Heart right ventricle (tissue), 16 donors: ENCODE measurements around the gene METTL24. TPM values are rescaled to one million over a fixed set of nuclear protein-coding genes. Genes with fewer than 3 reads are reported as not detected.

Source experiments
- ATAC-seq, 8 donors: fragments of 200-7000 bp; cut with Tn5 transposase; one replicate each; pipeline ENCODE4 v1.9.1; 2020; ENCODE audit warnings: mild to moderate bottlenecking in 8 of 8, moderate library complexity in 8 of 8, moderate number of reproducible peaks in 1 of 8
- DNase-seq, 2 donors: peaks; one replicate each; pipeline ENCODE4 v3.0.0-alpha.2; 2020
- H3K27ac ChIP-seq, 10 donors: fragments of 200-600 bp; sonication (generic) in 2 of 10; one replicate each; pipeline versions ENCODE4 v1.5.0 to v1.8.0; 2020 to 2022; ENCODE audit warnings: mild to moderate bottlenecking in 3 of 10
- H3K27me3 ChIP-seq, 7 donors: fragments of 200-600 bp; one replicate each; pipeline ENCODE4 v1.8.0; 2021 to 2022; ENCODE audit warnings: mild to moderate bottlenecking in 2 of 7
- H3K36me3 ChIP-seq, 9 donors: fragments of 200-600 bp; sonication (generic) in 1 of 9; one replicate each; pipeline versions ENCODE4 v1.5.0 to v1.8.0; 2020 to 2022; ENCODE audit warnings: mild to moderate bottlenecking in 2 of 9
- H3K4me1 ChIP-seq, 9 donors: fragments of 200-600 bp; sonication (generic) in 1 of 9; one replicate each; pipeline versions ENCODE4 v1.5.0 to v1.8.0; 2020 to 2022; ENCODE audit warnings: mild to moderate bottlenecking in 4 of 9
- H3K4me3 ChIP-seq, 10 donors: fragments of 200-600 bp; sonication (generic) in 2 of 10; one replicate each; pipeline versions ENCODE4 v1.5.0 to v1.8.0; 2020 to 2022; ENCODE audit warnings: mild to moderate bottlenecking in 7 of 10, moderate library complexity in 2 of 10
- H3K9me3 ChIP-seq, 11 donors: fragments of 200-600 bp in 10 of 11; sonication (generic) in 2 of 11; one replicate each; pipeline versions ENCODE4 v1.5.0 to v1.8.0; 2013 to 2022; ENCODE audit warnings: mild to moderate bottlenecking in 2 of 11, control low read depth in 1 of 11, moderate library complexity in 1 of 11
- CTCF ChIP-seq, 9 donors: fragments of 200-600 bp; sonication (generic) in 2 of 9; IDR thresholded peaks; one replicate each; pipeline versions ENCODE4 v1.5.0 to v1.8.0; 2021 to 2022; ENCODE audit warnings: antibody characterized with exemption in 9 of 9, mild to moderate bottlenecking in 5 of 9, moderate library complexity in 1 of 9
- WGBS, 2 donors: extraction: QIAGEN DNeasy Blood & Tissue Kit; methylation state at CpG; one replicate each; pipeline ENCODE4 v1.1.7; 2013; ENCODE audit warnings: inconsistent platforms in 1 of 2; 5-methylcytosine and 5-hydroxymethylcytosine counted together
- intact Hi-C, 10 donors: fragments of 100-400 bp; cut with DNase I; formaldehyde crosslinking; loops; one replicate each; pipeline versions ENCODE4 v1.11.1 to v1.14.2; 2022
- polyA plus RNA-seq, 2 donors: library from polyadenylated mRNA; stranded (reverse); fragments of 200-250 nt; gene quantifications; one replicate each; pipeline ENCODE4 v1.2.3, GENCODE V29; 2013
- total RNA-seq, 10 donors: library from RNA; stranded (reverse); fragmentation: NEBNext Ultra II Directional in 3 of 10; extraction: Animal tissue kit (Norgen Biotek cat#: 25700) in 3 of 10; gene quantifications; one replicate each; pipeline versions ENCODE4 v1.2.1 to v1.2.4, GENCODE V29; 2021 to 2023
- donor health status: Arrhythmogenic right ventricular cardiomyopathy.
- donor health status: ischemic (EF 13 %, LVEDD 7.1; RV severe dilation, severe dysfunction).
- donor health status: healthy with polysubstance abuse.
- donor health status: DM: no; HTN: yes; CAD: no.
- donor health status: DM: no; HTN: no; CAD: no.
- donor health status: ischemic (EF 25% LVEDD 6.9; RV normal size, moderate dysfunction).
- donor health status: ischemic (EF 25% LVEDD 5.7; RV mildly dilated, moderate dysfunction).
- donor health status: healthy.
- donor health status: DM: yes; HTN: yes; CAD: no.
- donor health status: Ischemic cardiomyopathy.
- donor health status: ischemic (EF 35%, LVEDD 5.7; RV mildly dilated, moderate dysfunction).
- donor health status: nonischemic (EF 11% LVEDD 7.7; RV severe dilation, severe dysfunction).
- donor health status: DM: yes; HTN: yes; CAD: no.
- donor health status: PGD.
- donor health status: ischemic (EF 29% LVEDD 5.4; RV normal size, mild dysfunction).
- donor health status: nonischemic (EF 23%, LVEDD 6.1; RV moderate dilation, normal function).

METTL24 gene
- total and polyA plus RNA-seq, 12 donors, result 0.07 to 2.4 (median 1.3) TPM; not detected in 1

DNA sequence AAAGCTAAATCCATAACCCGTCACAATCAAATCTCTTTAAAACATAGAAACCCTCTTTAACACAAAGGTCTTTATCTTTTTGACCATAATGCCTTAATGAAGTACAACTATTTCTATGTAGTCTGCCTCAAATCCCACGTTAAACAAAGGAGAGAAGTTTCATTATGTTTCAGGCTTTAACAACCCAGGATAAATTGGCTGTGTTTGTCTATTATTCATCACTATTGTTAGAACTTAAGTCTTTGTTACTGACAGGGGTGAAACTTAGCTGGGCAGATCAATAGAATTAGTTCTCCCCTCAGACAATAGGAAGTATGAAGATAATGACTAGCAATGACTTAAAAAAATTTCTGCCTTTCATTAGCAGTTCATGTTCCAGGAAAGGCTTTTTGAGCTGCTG, 10.1 kb upstream of the METTL24 start:
- no peak for DNase-seq
- Histone ChIP-seq H3K27ac (no peak overlapping the region), H3K27me3 (peaks cover 0 to 21% (median 0%) of the 10 kb centered on the region in 7 donors), H3K36me3 (no peaks in the 10 kb centered on the region), H3K9me3 (no peaks in the 10 kb centered on the region), H3K4me3 (no peak overlapping the region), H3K4me1 (peaks cover 0 to 8% (median 0%) of the 10 kb centered on the region in 9 donors)
- 66 to 75% methylated on average over 2 of the region's 2 CpGs for WGBS, 2 donors
- ATAC-seq, result no peak
- intact Hi-C loops, result no loop called here
- no peak for TF ChIP-seq CTCF (IDR thresholded peaks at IDR 0.05)

GRCh38 chr6:110367825-110368224, 9.7 kb upstream of the METTL24 start:
- Histone ChIP-seq H3K4me1 (peaks cover 0 to 8% (median 0%) of the 10 kb centered on the region in 9 donors), H3K4me3 (no peak overlapping the region), H3K36me3 (no peaks in the 10 kb centered on the region), H3K27me3 (peaks cover 0 to 24% (median 0%) of the 10 kb centered on the region in 7 donors), H3K27ac (no peak overlapping the region), H3K9me3 (no peaks in the 10 kb centered on the region)
- intact Hi-C loops, result no loop called here
- TF ChIP-seq CTCF (IDR thresholded peaks at IDR 0.05), result no peak
- 88 to 91% methylated on average over 1 of the region's 1 CpG for WGBS, 2 donors
- ATAC-seq (no peak), DNase-seq (no peak)

GRCh38 chr6:110366975-110367374, 8.8 kb upstream of the METTL24 start:
- DNase-seq, result no peak
- no peak for TF ChIP-seq CTCF (IDR thresholded peaks at IDR 0.05)
- no peak for ATAC-seq
- WGBS, 2 donors, result 81 to 91% methylated on average over 2 of the region's 2 CpGs
- Histone ChIP-seq H3K9me3 (no peaks in the 10 kb centered on the region), H3K27ac (no peak overlapping the region), H3K27me3 (peaks cover 0 to 24% (median 4%) of the 10 kb centered on the region in 7 donors), H3K4me3 (no peak overlapping the region), H3K4me1 (peaks cover 0 to 8% (median 0%) of the 10 kb centered on the region in 9 donors), H3K36me3 (no peaks in the 10 kb centered on the region)
- intact Hi-C loops, result no loop called here

GRCh38 chr6:110366256-110366655, 8.1 kb upstream of the METTL24 start:
- ATAC-seq (no peak), DNase-seq (no peak)
- TF ChIP-seq CTCF (IDR thresholded peaks at IDR 0.05), result no peak
- Histone ChIP-seq H3K4me1 (peaks cover 0 to 8% (median 0%) of the 10 kb centered on the region in 9 donors), H3K27ac (no peak overlapping the region), H3K4me3 (no peak overlapping the region), H3K9me3 (no peaks in the 10 kb centered on the region), H3K27me3 (peaks cover 0 to 24% (median 4%) of the 10 kb centered on the region in 7 donors), H3K36me3 (no peaks in the 10 kb centered on the region)
- 84 to 90% methylated on average over 2 of the region's 2 CpGs for WGBS, 2 donors
- intact Hi-C loops, result no loop called here
